ENCODE results near the gene DPT. TPM values are rescaled to one million over a fixed set of nuclear protein-coding genes. Genes with fewer than 3 reads are reported as not detected.

Gene DPT
- total and polyA plus RNA-seq, 2 donors (not counting 3 experiments of a cell fraction or from before 2014, with no cell fraction given) = not detected

GRCh38 chr1:168734946-168735345, 5.9 kb upstream of the DPT start:
- CTCF ChIA-PET = interaction anchor here (1.1 to 1.2 kb wide), 2 partner anchors 613 to 614 kb away, joined by 4 to 13 read pairs; no protein-coding TSS in a partner anchor
- no TSS peak for BruUV-seq (replicated peaks)

More at GRCh38 chr1:168734946-168735345, 5.9 kb upstream of the DPT start:
- FAIRE-seq (no peak), DNase-seq (ENCODE audit: low read depth, low spot score) (no peak)
- Histone ChIP-seq H3K36me3 (ENCODE audit: control insufficient read depth in 2 of 2, extremely low read depth in 1 of 2, insufficient read depth in 2 of 2, low read length in 2 of 2) (no peaks in the 10 kb centered on the region), H3K79me2 (ENCODE audit: control insufficient read depth, insufficient read depth, low read length) (no peaks in the 10 kb centered on the region), H3K9me3 (replicated peaks; ENCODE audit: control insufficient read depth, insufficient read depth, low read length) (no peaks in the 10 kb centered on the region), H3K9ac (replicated peaks; ENCODE audit: extremely low read depth, insufficient read depth, low read length) (no peak overlapping the region), H3K27me3 (ENCODE audit: control insufficient read depth in 2 of 2, insufficient read depth in 2 of 2, low read length in 2 of 2) (no peaks in the 10 kb centered on the region), H2AFZ (ENCODE audit: low read depth, low read length) (no peak overlapping the region), H3K27ac (ENCODE audit: insufficient read depth, low read depth, low read length) (no peak overlapping the region), H3K9me1 (replicated peaks; ENCODE audit: control insufficient read depth, extremely low read depth, insufficient read depth, low read length) (no peaks in the 10 kb centered on the region), H4K20me1 (replicated peaks; ENCODE audit: control insufficient read depth, extremely low read depth, insufficient read depth, low read length) (no peaks in the 10 kb centered on the region), H3K4me1 (ENCODE audit: control insufficient read depth, extremely low read depth, insufficient read depth, low read length) (no peaks in the 10 kb centered on the region), H3K4me2 (ENCODE audit: insufficient read depth, low read length) (no peak overlapping the region), H3K4me3 (replicated peaks in 1 of 3; ENCODE audit: insufficient read depth in 1 of 3, low read depth in 1 of 3, low read length in 3 of 3) (no peak overlapping the region)
- intact Hi-C loops (cut with micrococcal nuclease) (no loop called here), dilution Hi-C loops (cut with MboI; ENCODE audit: extremely low pct_ligation_motif_present, low sequenced_read_pairs) (no loop called here)
- POLR2A ChIA-PET = no interaction called here
- TF ChIP-seq CTCF (IDR thresholded peaks at IDR 0.05; ENCODE audit: extremely low read depth in 1 of 2, insufficient read depth in 1 of 2, low read depth in 1 of 2, low read length in 2 of 2) (no peak), GATA2 (IDR thresholded peaks at IDR 0.05; ENCODE audit: insufficient read depth, insufficient read length, low read depth, low read length) (no peak), MAX (IDR thresholded peaks at IDR 0.05; ENCODE audit: insufficient read depth, insufficient read length) (no peak), POLR2AphosphoS5 (IDR thresholded peaks at IDR 0.05; ENCODE audit: insufficient read depth, low read depth, low read length) (no peak), JUN (IDR thresholded peaks at IDR 0.05; ENCODE audit: borderline replicate concordance, insufficient read depth, insufficient read length, low read depth) (no peak), EZH2 (IDR thresholded peaks at IDR 0.05; ENCODE audit: borderline replicate concordance, low read depth, low read length, severe bottlenecking) (no peak), FOS (IDR thresholded peaks at IDR 0.05; ENCODE audit: borderline replicate concordance, insufficient read depth, low read length) (no peak), MYC (IDR thresholded peaks at IDR 0.05; ENCODE audit: low read depth, low read length) (no peak), POLR2A (IDR thresholded peaks at IDR 0.05; ENCODE audit: low read depth, low read length) (no peak)
